AG04449 (cell line): Measurements from ENCODE around the gene MVB12B.

ENCODE experiments used
- CTCF ChIA-PET: fragments of 350-600 bp; formaldehyde crosslinking; extraction: SDS; loops from one replicate; lab custom pipeline; 2021; ENCODE audit warnings: antibody characterized with exemption; lab: Yijun Ruan, JAX
- POLR2A ChIA-PET: fragments of 400-600, 350-600 bp; formaldehyde crosslinking; extraction: SDS; loops from one replicate; lab custom pipeline; 2020; ENCODE audit warnings: antibody characterized with exemption, inconsistent platforms; lab: Yijun Ruan, JAX
- DNase-seq: peaks from one replicate; pipeline ENCODE4 v3.0.0-alpha.2; 2010; ENCODE audit warnings: low read depth, low spot score
- H3K4me3 ChIP-seq: 2 replicates; pipeline ENCODE4 v1.5.1; 2011; ENCODE audit warnings: low read depth, mild to moderate bottlenecking, control low read depth, low read length
- CTCF ChIP-seq: IDR thresholded peaks from one replicate; pipeline ENCODE4 v1.5.1; 2011; ENCODE audit warnings: mild to moderate bottlenecking, moderate library complexity, low read length, control low read depth, inconsistent platforms; ENCODE audit not compliant: insufficient read depth; ENCODE audit errors: missing control alignments

MVB12B gene

GRCh38 chr9:126510564-126510963, 183.9 kb downstream of the MVB12B start:
- CTCF ChIA-PET, result interaction anchor here (0.8 to 19.9 kb wide), 4 partner anchors 10 to 271 kb away, joined by 3 to 244 read pairs (median 60); no protein-coding TSS in a partner anchor
- no peak overlapping the region for H3K4me3 ChIP-seq
- TF ChIP-seq CTCF, result no peak
- POLR2A ChIA-PET, result no interaction called here
- no peak for DNase-seq

GRCh38 chr9:126511411-126511810, 184.8 kb downstream of the MVB12B start:
- H3K4me3 ChIP-seq, result no peak overlapping the region
- no peak for DNase-seq
- POLR2A ChIA-PET, result no interaction called here
- no peak for TF ChIP-seq CTCF
- CTCF ChIA-PET, result interaction anchor here (1.1 to 19.9 kb wide), 5 partner anchors 11 to 270 kb away, joined by 3 to 244 read pairs (median 7); no protein-coding TSS in a partner anchor

DNA sequence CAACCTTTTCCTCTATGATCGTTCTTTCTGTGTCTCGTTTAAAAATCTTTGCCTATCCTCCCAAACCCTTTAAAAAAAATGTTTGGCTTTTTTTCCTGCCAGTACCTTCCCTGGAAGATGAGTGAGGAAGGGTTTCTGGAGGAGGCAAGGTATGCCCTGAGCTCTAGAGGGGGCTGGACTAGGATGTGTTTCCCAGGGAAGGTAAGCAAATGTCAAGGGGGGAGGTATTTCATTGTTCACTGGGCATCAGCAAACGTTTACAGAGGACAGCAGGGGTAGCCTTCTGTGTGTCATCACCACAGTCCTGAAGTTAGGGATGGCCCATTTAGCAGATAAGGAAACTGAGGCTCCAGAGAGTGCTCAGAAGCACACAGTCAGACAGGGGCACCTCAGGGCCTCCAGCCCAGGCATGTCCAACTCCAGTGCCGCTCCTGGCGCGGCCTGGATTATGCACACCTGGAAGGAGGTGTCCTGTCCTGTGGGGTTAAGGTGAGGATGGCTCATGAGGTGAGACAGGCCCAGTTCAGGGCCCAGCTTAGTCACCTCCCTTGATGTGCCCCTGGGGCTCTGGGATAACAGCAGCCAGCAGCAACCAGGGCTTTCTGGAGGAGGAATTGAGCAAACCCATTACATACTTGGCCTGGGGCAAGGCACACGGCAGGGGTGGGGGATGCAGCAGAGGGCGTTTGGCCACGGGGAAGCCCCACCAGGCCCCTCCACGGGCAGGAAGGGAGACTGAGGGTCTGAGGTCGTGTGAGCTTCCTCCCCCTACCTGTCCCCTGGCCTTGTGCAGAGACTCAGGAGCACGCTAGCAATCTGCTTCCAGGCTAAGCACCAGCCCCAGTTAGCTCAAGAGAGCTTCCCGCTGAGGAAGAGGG, 186.8 kb downstream of the MVB12B start:
- no peak for TF ChIP-seq CTCF
- ChIA-PET CTCF (interaction anchor here (0.7 to 19.9 kb wide), 9 partner anchors 13 to 268 kb away, joined by 3 to 244 read pairs (median 4); no protein-coding TSS in a partner anchor), POLR2A (no interaction called here)
- DNase-seq, result no peak
- H3K4me3 ChIP-seq, result no peak overlapping the region

DNA sequence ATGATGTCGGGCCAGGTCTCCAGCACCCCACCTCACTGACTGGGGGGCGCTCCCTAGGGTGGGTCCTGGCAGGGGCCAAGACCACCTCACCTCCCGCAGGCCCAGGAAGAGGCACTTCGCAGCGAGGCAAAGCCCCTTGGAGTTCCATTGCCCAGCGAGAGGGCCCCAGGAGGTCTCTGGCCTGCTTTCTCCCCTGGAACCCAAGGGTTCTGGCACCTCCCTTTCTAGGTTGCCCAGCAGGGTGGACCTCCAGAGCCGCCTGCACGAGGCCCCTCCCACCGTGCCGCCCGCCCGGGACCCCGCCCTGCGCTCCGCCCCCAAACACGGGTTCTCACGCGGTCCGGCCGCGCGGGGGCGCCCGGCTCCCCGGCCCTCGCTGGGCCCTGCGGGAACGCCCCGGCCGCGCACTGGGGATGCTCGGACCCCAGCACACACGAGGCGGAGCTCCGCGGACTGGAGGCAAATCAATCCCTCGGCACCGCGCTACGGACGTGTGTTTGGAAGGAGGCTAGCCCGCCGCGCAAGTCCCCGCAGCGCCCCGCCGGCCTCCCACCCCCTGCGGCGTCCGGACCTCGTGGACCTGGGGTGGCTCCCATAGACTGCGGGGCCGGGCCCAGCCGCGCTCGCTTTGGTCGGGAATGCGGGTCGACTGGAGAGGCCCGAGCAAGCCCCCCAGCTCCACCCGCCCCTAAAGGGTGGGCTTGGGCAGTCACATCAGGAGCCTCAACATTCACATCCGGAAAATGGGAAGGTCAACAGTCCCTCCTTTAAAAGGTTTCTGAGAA, 187.6 kb downstream of the MVB12B start:
- ChIA-PET CTCF (interaction anchor here (0.9 to 19.9 kb wide), 11 partner anchors 9 to 267 kb away, joined by 3 to 244 read pairs (median 5); no protein-coding TSS in a partner anchor), POLR2A (no interaction called here)
- no peak for DNase-seq
- H3K4me3 ChIP-seq, result peak overlapping the region; percentile 39
- peak; percentile 50 for TF ChIP-seq CTCF

DNA sequence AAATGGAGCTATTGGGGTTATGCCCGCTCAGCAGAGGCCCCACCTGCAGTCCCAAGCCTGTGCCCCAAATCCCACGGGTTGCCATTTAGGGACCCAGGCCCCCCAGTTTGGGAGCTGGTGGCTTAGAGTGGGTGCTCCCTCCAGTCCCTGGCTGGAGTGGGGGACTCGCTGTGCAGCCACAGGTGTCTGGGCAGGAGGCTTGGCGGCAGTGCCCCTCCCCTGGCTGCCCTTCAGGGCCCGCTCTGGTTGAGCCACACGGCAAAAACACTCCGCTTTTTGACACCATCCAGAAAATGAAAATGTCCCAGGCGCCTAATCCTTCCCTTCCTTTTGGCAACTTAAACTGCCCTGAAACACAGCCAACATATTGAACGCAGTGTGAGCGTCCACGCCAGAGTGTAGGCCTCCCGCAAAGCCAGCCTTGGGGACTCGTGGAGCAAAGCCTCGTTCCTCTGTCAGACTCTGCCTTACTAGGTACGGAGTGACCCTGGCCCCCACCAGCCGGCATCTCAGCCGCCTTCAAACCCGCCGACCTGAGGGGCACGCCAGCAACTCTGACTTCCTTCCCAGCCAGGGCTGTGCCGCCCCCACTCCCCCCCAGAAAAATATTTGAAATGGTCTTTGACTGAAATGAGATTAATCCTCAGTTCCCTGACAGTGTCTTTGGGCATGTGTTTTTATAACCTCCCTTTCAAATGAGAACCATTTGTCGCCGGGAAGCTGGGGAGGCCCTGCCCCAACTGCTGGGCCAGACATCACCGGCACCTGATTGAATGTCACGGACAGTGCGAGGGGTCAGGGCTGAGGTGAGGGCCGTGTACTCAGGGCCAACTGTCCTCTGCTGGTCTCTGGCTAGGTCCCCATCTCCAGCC, 188.6 kb downstream of the MVB12B start:
- no peak for DNase-seq
- CTCF ChIA-PET, result interaction anchor here (1.0 to 19.9 kb wide), 9 partner anchors 8 to 266 kb away, joined by 3 to 244 read pairs (median 8); no protein-coding TSS in a partner anchor
- no peak for TF ChIP-seq CTCF
- H3K4me3 ChIP-seq, result no peak overlapping the region
- POLR2A ChIA-PET, result no interaction called here
